Measurements from ENCODE around the gene TNC. TPM values are rescaled to one million over a fixed set of nuclear protein-coding genes. Genes with fewer than 3 reads are reported as not detected.
A peak's percentile ranks its signal among the peaks of the same experiment; 100 is the strongest.

The TNC gene
- 170 and 192 TPM in 2 replicates for total RNA-seq (2012; rRNA removed)
- polyA plus RNA-seq (2012; rRNA removed), result 236 and 253 TPM in 2 replicates
- polyA plus RNA-seq (2012; cell fraction: cytosol; rRNA removed), result 158 and 229 TPM in 2 replicates
- polyA plus RNA-seq (2012; cell fraction: nucleus; rRNA removed; ENCODE audit: low replicate concordance), result 320 and 374 TPM in 2 replicates
- Bru-seq, nascent RNA, result percentile 99 among the genes with signal in this experiment
- BruChase-seq, experiment 1, labeled RNA remaining after a 6-hour chase, result percentile 96 among the genes with signal in this experiment
- BruChase-seq, experiment 2, labeled RNA remaining after a 2-hour chase, result percentile 94 among the genes with signal in this experiment
- long read RNA-seq, full-length matches to known transcripts, result 7 of 315 reads
- long read RNA-seq, partial matches to known transcripts, result 136 of 315 reads
- long read RNA-seq, other reads (novel, unspliced or antisense), result 172 of 315 reads

DNA sequence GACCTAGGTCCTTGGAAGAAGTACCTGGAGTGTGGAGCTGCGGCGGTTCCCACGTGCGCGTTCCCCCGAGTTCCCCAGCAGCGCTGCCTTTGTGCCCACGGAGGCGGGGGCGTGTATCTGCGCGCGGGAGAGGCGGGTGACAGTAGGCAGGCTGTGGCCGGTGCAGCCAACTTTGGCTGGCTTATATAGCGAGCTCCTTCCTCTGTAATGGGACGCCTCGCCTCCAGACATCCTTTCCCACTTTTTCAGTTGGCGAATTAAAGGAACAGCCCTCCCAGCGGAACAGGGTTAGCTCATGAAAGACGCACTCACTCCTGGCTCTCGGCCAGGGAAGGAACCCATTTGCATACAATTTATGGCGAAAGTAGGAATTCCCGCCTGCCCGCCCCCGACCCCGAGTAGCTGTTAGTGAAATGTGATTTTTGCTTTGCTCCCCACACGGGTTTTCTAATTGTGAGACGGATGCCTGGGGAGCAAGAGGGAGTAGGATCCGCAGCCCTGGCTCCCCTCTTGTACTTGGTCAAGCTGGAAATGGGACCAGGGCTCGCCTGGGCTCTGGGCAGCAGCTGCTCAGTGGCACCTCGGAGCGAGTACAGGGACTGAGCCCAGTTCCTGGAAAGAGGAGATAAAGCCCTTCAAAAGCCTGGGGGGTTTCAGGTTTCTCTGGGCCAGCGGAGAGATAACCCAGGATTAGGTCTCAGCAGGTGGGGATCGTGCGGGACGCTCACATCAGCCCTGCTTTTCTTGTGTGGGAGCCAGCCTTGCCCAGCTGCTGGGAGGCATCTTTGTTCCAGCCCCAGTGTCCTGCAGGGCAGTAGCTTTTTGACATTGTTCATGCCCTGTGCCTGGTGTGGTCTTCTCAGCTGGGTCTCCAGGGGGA lies at the start of gene TNC:
Gene TNC, minus strand, starts transcription at position 159 of the 880 bp plus-strand sequence. CDS start 27,139 bp downstream, outside the sequence.
- Histone ChIP-seq H2BK15ac (ENCODE audit: low read depth, low read length) (peak within 1 kb of the TSS; percentile 87), H3K23ac (ENCODE audit: low read depth, low read length) (peak within 1 kb of the TSS; percentile 95), H4K91ac (ENCODE audit: insufficient read depth, low read depth, low read length) (peak within 1 kb of the TSS; percentile 80), H3K4me3 (ENCODE audit: insufficient read depth, low read depth, low read length) (peak within 1 kb of the TSS; percentile 84), H3K27me3 (ENCODE audit: control insufficient read depth, insufficient read depth, low read length) (no peaks in the 10 kb centered on the region; the same call in 1 of the 2 replicates), H3K9me3 (ENCODE audit: control insufficient read depth, insufficient read depth, low read length) (no peaks in the 10 kb centered on the region), H3K4me1 (ENCODE audit: control insufficient read depth, insufficient read depth, low read length) (peaks cover 14% of the 10 kb centered on the region), H2BK5ac (ENCODE audit: low read depth, low read length, poor library complexity, severe bottlenecking) (peak within 1 kb of the TSS; percentile 91), H3K79me1 (ENCODE audit: low read depth in 1 of 2, low read length in 2 of 2) (peaks cover 33 to 36% of the 10 kb centered on the region in 2 experiments), H3K36me3 (ENCODE audit: control insufficient read depth, insufficient read depth, low read length) (peaks cover 12% of the 10 kb centered on the region), H2AFZ (replicated peaks; ENCODE audit: low read length, poor library complexity) (peak within 1 kb of the TSS; percentile 91), H4K20me1 (ENCODE audit: insufficient read depth, low read length) (no peaks in the 10 kb centered on the region), H3K14ac (replicated peaks; ENCODE audit: low read depth, low read length) (peak within 1 kb of the TSS; percentile 95), H3K4ac (ENCODE audit: low read depth, low read length) (peak within 1 kb of the TSS; percentile 86), H3K9me1 (ENCODE audit: insufficient read depth, low read length) (peaks cover 6% of the 10 kb centered on the region; the same call in 1 of the 2 replicates), H3K4me2 (ENCODE audit: low read depth, low read length) (peak within 1 kb of the TSS; percentile 83), H2AK5ac (ENCODE audit: low read depth, low read length) (peak within 1 kb of the TSS; percentile 70), H4K8ac (ENCODE audit: low read depth in 2 of 2, low read length in 2 of 2) (peak within 1 kb of the TSS; percentile 66 to 87), H2BK20ac (ENCODE audit: low read depth, low read length) (peak within 1 kb of the TSS; percentile 95), H3K18ac (ENCODE audit: low read depth, low read length) (peak within 1 kb of the TSS; percentile 96), H2AK9ac (replicated peaks; ENCODE audit: low read depth, low read length, poor library complexity) (peak within 1 kb of the TSS; percentile 84), H4K5ac (ENCODE audit: low read depth, low read length) (peak within 1 kb of the TSS; percentile 94), H2BK120ac (ENCODE audit: low read depth, low read length) (peak within 1 kb of the TSS; percentile 91), H3K27ac (ENCODE audit: insufficient read depth, low read length) (peak within 1 kb of the TSS; percentile 91), H3K9ac (ENCODE audit: low read depth, low read length) (peak within 1 kb of the TSS; percentile 95), H3K56ac (ENCODE audit: extremely low read depth, insufficient read depth, low read length) (peak within 1 kb of the TSS; percentile 81)
- POLR2A ChIA-PET (ENCODE audit: unreplicated experiment), result interaction anchor here (0.6 to 1.6 kb wide), 7 partner anchors 9 to 85 kb away, joined by 3 to 8 read pairs (median 3); no protein-coding TSS in a partner anchor
- CTCF ChIA-PET, result interaction anchor here (0.7 to 0.9 kb wide), 3 partner anchors 25 to 731 kb away, joined by 3 to 9 read pairs (median 6); no protein-coding TSS in a partner anchor
- dilution Hi-C loops (cut with HindIII; ENCODE audit: low sequenced_read_pairs, unreplicated experiment), result no loop called here
- DNase-seq, result peak; percentile 92
- BruUV-seq (replicated peaks), result no TSS peak
- 0% methylated on average over 7 of the region's 37 CpGs; no CpG with 5 or more reads in 1 of the 2 experiments for WGBS, 2 experiments (ENCODE audit: extremely low coverage in 2 of 2, insufficient read length in 1 of 2)
- intact Hi-C loops (cut with micrococcal nuclease), result loop anchor here (1.0 to 5.0 kb wide), 5 partner anchors 15 to 406 kb away; no protein-coding TSS in a partner anchor
- in situ Hi-C loops (cut with MboI; ENCODE audit: low sequenced_read_pairs), result loop anchor here (10.0 kb wide), 1 partner anchor 407 kb away; no protein-coding TSS in a partner anchor
- ATAC-seq (ENCODE audit: low read depth), result peak; percentile 63
- TF ChIP-seq RCOR1 (IDR thresholded peaks at IDR 0.05; ENCODE audit: insufficient replicate concordance, low read length) (peak; percentile 17), BHLHE40 (IDR thresholded peaks at IDR 0.05; ENCODE audit: low read depth, low read length) (no peak; the same call in 1 of the 2 replicates), FOS (IDR thresholded peaks at IDR 0.05; ENCODE audit: low read depth, low read length) (0 out of 2 replicates have a peak, but pooled peaks have one; percentile 23), MXI1 (IDR thresholded peaks at IDR 0.05; ENCODE audit: borderline replicate concordance, low read depth, low read length) (peak; percentile 57; the same call in 1 of the 2 replicates), RAD21 (IDR thresholded peaks at IDR 0.05; ENCODE audit: low read length) (no peak), USF2 (IDR thresholded peaks at IDR 0.05; ENCODE audit: low read depth, low read length) (no peak), RFX5 (IDR thresholded peaks at IDR 0.05; ENCODE audit: low read depth, low read length) (no peak), MAFK (IDR thresholded peaks at IDR 0.05; ENCODE audit: low read depth, low read length) (no peak)
- TF ChIP-seq, protein P1, sequence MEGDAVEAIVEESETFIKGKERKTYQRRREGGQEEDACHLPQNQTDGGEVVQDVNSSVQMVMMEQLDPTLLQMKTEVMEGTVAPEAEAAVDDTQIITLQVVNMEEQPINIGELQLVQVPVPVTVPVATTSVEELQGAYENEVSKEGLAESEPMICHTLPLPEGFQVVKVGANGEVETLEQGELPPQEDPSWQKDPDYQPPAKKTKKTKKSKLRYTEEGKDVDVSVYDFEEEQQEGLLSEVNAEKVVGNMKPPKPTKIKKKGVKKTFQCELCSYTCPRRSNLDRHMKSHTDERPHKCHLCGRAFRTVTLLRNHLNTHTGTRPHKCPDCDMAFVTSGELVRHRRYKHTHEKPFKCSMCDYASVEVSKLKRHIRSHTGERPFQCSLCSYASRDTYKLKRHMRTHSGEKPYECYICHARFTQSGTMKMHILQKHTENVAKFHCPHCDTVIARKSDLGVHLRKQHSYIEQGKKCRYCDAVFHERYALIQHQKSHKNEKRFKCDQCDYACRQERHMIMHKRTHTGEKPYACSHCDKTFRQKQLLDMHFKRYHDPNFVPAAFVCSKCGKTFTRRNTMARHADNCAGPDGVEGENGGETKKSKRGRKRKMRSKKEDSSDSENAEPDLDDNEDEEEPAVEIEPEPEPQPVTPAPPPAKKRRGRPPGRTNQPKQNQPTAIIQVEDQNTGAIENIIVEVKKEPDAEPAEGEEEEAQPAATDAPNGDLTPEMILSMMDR (conservative IDR thresholded peaks at IDR 0.05; ENCODE audit: low read depth, low read length), result no peak
- TF ChIP-seq, protein P2, sequence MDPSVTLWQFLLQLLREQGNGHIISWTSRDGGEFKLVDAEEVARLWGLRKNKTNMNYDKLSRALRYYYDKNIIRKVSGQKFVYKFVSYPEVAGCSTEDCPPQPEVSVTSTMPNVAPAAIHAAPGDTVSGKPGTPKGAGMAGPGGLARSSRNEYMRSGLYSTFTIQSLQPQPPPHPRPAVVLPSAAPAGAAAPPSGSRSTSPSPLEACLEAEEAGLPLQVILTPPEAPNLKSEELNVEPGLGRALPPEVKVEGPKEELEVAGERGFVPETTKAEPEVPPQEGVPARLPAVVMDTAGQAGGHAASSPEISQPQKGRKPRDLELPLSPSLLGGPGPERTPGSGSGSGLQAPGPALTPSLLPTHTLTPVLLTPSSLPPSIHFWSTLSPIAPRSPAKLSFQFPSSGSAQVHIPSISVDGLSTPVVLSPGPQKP (IDR thresholded peaks at IDR 0.05; ENCODE audit: borderline replicate concordance, low read depth, low read length), result no peak

Measured in IMR-90 (cell line).